ENCODE measurements around the gene PCCA.
"Not testable (repeated sequence)": the region's sequence is repeated elsewhere in the genome, so short reads cannot be mapped to it uniquely, and the experiment has no call there.

PCCA gene

GRCh38 chr13:100305398-100305797, 216.5 kb downstream of the PCCA start:
- DNase-seq (ENCODE audit: low spot score): no peak

- no peak for DNase-seq (ENCODE audit: low spot score)
Measured at GRCh38 chr13:100306030-100306429, 217.1 kb downstream of the PCCA start.

GRCh38 chr13:100306434-100306999, 217.6 kb downstream of the PCCA start:
- DNase-seq (ENCODE audit: low spot score): no peak

- no peak for DNase-seq (ENCODE audit: low spot score)
Measured at GRCh38 chr13:100314132-100314910, 225.4 kb downstream of the PCCA start.

- no peak for DNase-seq (ENCODE audit: low spot score)
Measured at GRCh38 chr13:100315522-100315921, 226.6 kb downstream of the PCCA start.

GRCh38 chr13:100318473-100318872, 229.6 kb downstream of the PCCA start:
- not testable (repeated sequence) for DNase-seq (ENCODE audit: low spot score)

GRCh38 chr13:100323937-100324336, 235.0 kb downstream of the PCCA start:
- DNase-seq (ENCODE audit: low spot score): no peak

GRCh38 chr13:100330662-100331061, 241.8 kb downstream of the PCCA start:
- DNase-seq (ENCODE audit: low spot score): no peak

- no peak for DNase-seq (ENCODE audit: low spot score)
Measured at GRCh38 chr13:100333141-100333540, 244.2 kb downstream of the PCCA start.

- DNase-seq (ENCODE audit: low spot score): no peak
Measured at GRCh38 chr13:100334214-100334613, 245.3 kb downstream of the PCCA start.

GRCh38 chr13:100336795-100337516, 248.1 kb downstream of the PCCA start:
- no peak for DNase-seq (ENCODE audit: low spot score)

- DNase-seq (ENCODE audit: low spot score): no peak
Measured at GRCh38 chr13:100338275-100338674, 249.4 kb downstream of the PCCA start.

- no peak for DNase-seq (ENCODE audit: low spot score)
Measured at GRCh38 chr13:100339411-100339940, 250.6 kb downstream of the PCCA start.

- DNase-seq (ENCODE audit: low spot score): no peak
Measured at GRCh38 chr13:100340865-100341264, 252.0 kb downstream of the PCCA start.

GRCh38 chr13:100341327-100341726, 252.4 kb downstream of the PCCA start:
- no peak for DNase-seq (ENCODE audit: low spot score)

- DNase-seq (ENCODE audit: low spot score): no peak
Measured at GRCh38 chr13:100344544-100344943, 255.7 kb downstream of the PCCA start.

- DNase-seq (ENCODE audit: low spot score): no peak
Measured at GRCh38 chr13:100347968-100348367, 259.1 kb downstream of the PCCA start.

- no peak for DNase-seq (ENCODE audit: low spot score)
Measured at GRCh38 chr13:100349594-100349993, 260.7 kb downstream of the PCCA start.

GRCh38 chr13:100350601-100351000, 261.7 kb downstream of the PCCA start:
- no peak for DNase-seq (ENCODE audit: low spot score)

GRCh38 chr13:100356426-100356825, 267.5 kb downstream of the PCCA start:
- DNase-seq (ENCODE audit: low spot score): no peak

GRCh38 chr13:100356889-100357288, 268.0 kb downstream of the PCCA start:
- DNase-seq (ENCODE audit: low spot score): no peak

- no peak for DNase-seq (ENCODE audit: low spot score)
Measured at GRCh38 chr13:100357764-100358163, 268.9 kb downstream of the PCCA start.

- DNase-seq (ENCODE audit: low spot score): no peak
Measured at GRCh38 chr13:100361504-100361903, 272.6 kb downstream of the PCCA start.
